Gastrocnemius medialis (tissue), 4 donors: ENCODE data around the gene PCNA. TPM values are rescaled to one million over a fixed set of nuclear protein-coding genes. Genes with fewer than 3 reads are reported as not detected.

ENCODE experiments used
- ATAC-seq, 2 donors: fragments of 150-250 bp; one replicate each; pipeline ENCODE4 v1.9.1; 2016
- DNase-seq, 2 donors: peaks; one replicate each; pipeline ENCODE4 v3.0.0-alpha.2; 2019
- H3K27ac ChIP-seq, 4 donors: fragments of 200-600 bp; sonication (generic); 1 replicate in 1 of 4; 2 replicates in 3 of 4; pipeline ENCODE4 v1.5.1; 2016 to 2018; ENCODE audit warnings: mild to moderate bottlenecking in 2 of 4, moderate library complexity in 1 of 4
- H3K27me3 ChIP-seq, 3 donors: fragments of 200-600 bp; sonication (generic) in 2 of 3; 1 replicate in 1 of 3; 2 replicates in 2 of 3; pipeline versions ENCODE4 v1.5.1 to v1.6.0; 2016 to 2019; ENCODE audit warnings: mild to moderate bottlenecking in 1 of 3, moderate library complexity in 1 of 3
- H3K36me3 ChIP-seq, 2 donors: fragments of 200-600 bp; sonication (generic) in 1 of 2; one replicate each; pipeline ENCODE4 v1.5.1; 2017 to 2018
- H3K4me1 ChIP-seq, 2 donors: fragments of 200-600 bp; sonication (generic) in 1 of 2; one replicate each; pipeline ENCODE4 v1.5.1; 2016 to 2017; ENCODE audit warnings: mild to moderate bottlenecking in 2 of 2
- H3K4me3 ChIP-seq, 4 donors: fragments of 200-600 bp; sonication (generic) in 3 of 4; 1 replicate in 1 of 4; 2 replicates in 3 of 4; pipeline ENCODE4 v1.5.1; 2016 to 2019; ENCODE audit warnings: mild to moderate bottlenecking in 2 of 4
- H3K9me3 ChIP-seq, 3 donors: fragments of 200-600 bp; sonication (generic) in 2 of 3; 1 replicate in 1 of 3; 2 replicates in 2 of 3; pipeline ENCODE4 v1.5.1; 2016 to 2019
- POLR2A ChIP-seq, 2 donors: fragments of 450-650 bp; IDR thresholded peaks; one replicate each; pipeline ENCODE4 v1.6.1; 2017; ENCODE audit warnings: antibody characterized with exemption in 2 of 2, mild to moderate bottlenecking in 2 of 2, moderate library complexity in 2 of 2
- in situ Hi-C, 4 donors: fragments of 200-750 bp; cut with MboI; loops; one replicate each; pipeline versions ENCODE4 v1.15.0 to v1.8.0; 2017; ENCODE audit warnings: low sequenced_read_pairs in 4 of 4
- intact Hi-C: fragments of 100-400 bp; cut with DNase I; formaldehyde crosslinking; loops from one replicate; pipeline ENCODE4 v1.15.1; 2023; ENCODE audit warnings: low total_unique reads
- total RNA-seq, 4 donors: library from RNA; depleted of rRNA; stranded (reverse); fragments of >200 nt; gene quantifications; one replicate each; pipeline versions ENCODE4 v1.1.0 to v1.2.3, GENCODE V29; 2016
- TF ChIP-seq, protein P1 (sequence below), 5 experiments: fragments of 450-650 bp in 3 of 5; fragments of 200-600 bp in 2 of 5; sonication (generic) in 2 of 5; IDR thresholded peaks in 4 of 5; conservative IDR thresholded peaks in 1 of 5; 1 replicate in 4 of 5; 2 replicates in 1 of 5; pipeline ENCODE4 v1.5.1; 2016 to 2019; ENCODE audit warnings: antibody characterized with exemption in 5 of 5, mild to moderate bottlenecking in 3 of 5, moderate library complexity in 3 of 5

PCNA gene
- total RNA-seq, 4 donors from 2014 or later = 19.1 to 40.0 (median 25.4) TPM

DNA sequence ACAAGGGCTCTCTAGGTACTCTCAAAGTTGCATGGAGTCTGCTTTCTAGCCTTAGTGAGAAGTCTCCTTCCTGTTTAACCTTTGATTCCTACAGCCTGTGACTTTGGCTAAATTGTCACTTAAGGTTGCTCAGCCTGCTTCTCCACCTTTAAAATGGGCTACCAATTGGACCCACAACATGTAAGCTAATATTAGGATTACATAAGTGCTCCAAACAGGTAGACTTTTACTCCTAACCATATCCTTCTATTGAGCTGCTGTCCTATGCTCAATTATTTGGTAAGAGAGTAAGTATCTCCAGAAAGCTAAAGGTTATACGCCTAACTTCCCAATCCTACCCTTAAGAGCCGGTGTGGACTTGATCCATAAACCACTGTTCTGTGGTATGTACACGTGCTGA is 2.9 kb downstream of the PCNA start:
- Histone ChIP-seq H3K27ac (no peak overlapping the region), H3K4me1 (peaks cover 19 to 23% of the 10 kb centered on the region in 2 donors), H3K27me3 (no peaks in the 10 kb centered on the region), H3K36me3 (peaks cover 0 to 35% of the 10 kb centered on the region in 2 donors), H3K9me3 (no peaks in the 10 kb centered on the region), H3K4me3 (no peak overlapping the region)
- in situ Hi-C loops = no loop called here
- ATAC-seq (no peak), DNase-seq (no peak)
- TF ChIP-seq POLR2A (IDR thresholded peaks at IDR 0.05) = no peak
- TF ChIP-seq, protein P1, sequence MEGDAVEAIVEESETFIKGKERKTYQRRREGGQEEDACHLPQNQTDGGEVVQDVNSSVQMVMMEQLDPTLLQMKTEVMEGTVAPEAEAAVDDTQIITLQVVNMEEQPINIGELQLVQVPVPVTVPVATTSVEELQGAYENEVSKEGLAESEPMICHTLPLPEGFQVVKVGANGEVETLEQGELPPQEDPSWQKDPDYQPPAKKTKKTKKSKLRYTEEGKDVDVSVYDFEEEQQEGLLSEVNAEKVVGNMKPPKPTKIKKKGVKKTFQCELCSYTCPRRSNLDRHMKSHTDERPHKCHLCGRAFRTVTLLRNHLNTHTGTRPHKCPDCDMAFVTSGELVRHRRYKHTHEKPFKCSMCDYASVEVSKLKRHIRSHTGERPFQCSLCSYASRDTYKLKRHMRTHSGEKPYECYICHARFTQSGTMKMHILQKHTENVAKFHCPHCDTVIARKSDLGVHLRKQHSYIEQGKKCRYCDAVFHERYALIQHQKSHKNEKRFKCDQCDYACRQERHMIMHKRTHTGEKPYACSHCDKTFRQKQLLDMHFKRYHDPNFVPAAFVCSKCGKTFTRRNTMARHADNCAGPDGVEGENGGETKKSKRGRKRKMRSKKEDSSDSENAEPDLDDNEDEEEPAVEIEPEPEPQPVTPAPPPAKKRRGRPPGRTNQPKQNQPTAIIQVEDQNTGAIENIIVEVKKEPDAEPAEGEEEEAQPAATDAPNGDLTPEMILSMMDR (IDR thresholded peaks at IDR 0.05 in 4 of 5, conservative IDR thresholded peaks at IDR 0.05 in 1 of 5) = no peak
- intact Hi-C loops = no loop called here

DNA sequence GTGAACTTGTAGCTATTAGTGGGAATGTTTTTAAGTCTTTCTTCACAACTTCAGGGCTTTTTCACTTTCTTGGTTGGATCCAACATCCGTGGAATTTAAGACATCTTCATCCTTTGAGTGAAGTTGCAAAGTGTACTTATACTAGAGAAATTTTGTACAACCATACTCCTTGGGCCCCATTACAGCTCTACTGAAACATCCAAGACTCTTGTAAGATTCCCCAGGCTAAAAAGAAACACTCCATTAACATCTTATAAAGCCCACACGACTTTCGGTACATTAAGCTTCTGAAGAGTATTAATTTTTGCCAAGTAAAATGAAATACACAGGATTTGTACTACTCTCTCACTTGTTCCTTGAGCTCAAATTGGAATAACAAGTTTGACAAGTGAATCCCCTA is 5.4 kb downstream of the PCNA start:
- ATAC-seq = no peak
- in situ Hi-C loops = no loop called here

DNA sequence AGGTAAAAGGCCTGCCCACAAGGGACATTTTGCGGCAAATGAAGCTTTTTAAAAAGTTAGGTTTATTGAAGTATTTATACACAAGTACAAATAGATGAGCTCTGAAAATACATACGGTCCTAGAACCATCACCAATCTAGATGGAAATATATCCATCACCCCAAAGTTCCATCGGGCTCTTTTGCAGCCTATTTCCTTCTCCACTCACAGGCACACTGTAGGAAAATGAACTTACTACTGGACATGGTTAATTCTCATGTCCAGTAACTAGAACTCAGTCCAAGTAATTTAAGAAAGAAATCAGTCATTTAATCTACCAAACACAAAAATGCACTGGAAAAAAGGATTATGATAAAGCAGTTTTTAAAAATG is 6.2 kb downstream of the PCNA start:
- ATAC-seq (no peak), DNase-seq (no peak)
- H3K27ac ChIP-seq = peak overlapping the region; percentile 93 to 100 (median 95)
- intact Hi-C loops = no loop called here
- H3K36me3 ChIP-seq = peaks cover 0 to 54% of the 10 kb centered on the region in 2 donors
- in situ Hi-C loops = no loop called here
- no peaks in the 10 kb centered on the region for H3K27me3 ChIP-seq
- TF ChIP-seq, protein P1 (IDR thresholded peaks at IDR 0.05 in 4 of 5, conservative IDR thresholded peaks at IDR 0.05 in 1 of 5) = no peak
- no peak for TF ChIP-seq POLR2A (IDR thresholded peaks at IDR 0.05)
- peaks cover 16 to 17% of the 10 kb centered on the region in 2 donors for H3K4me1 ChIP-seq
- no peaks in the 10 kb centered on the region for H3K9me3 ChIP-seq
- peak overlapping the region; percentile 76 to 95 (median 85) for H3K4me3 ChIP-seq

More for the DNA sequence above, 5.4 kb downstream of the PCNA start:
- no peak overlapping the region for H3K27ac ChIP-seq
- H3K9me3 ChIP-seq = no peaks in the 10 kb centered on the region
- H3K27me3 ChIP-seq = no peaks in the 10 kb centered on the region
- peaks cover 0 to 49% of the 10 kb centered on the region in 2 donors for H3K36me3 ChIP-seq
- peaks cover 20 to 23% of the 10 kb centered on the region in 2 donors for H3K4me1 ChIP-seq
- no peak overlapping the region for H3K4me3 ChIP-seq
- TF ChIP-seq POLR2A (IDR thresholded peaks at IDR 0.05) = no peak
- TF ChIP-seq, protein P1 (IDR thresholded peaks at IDR 0.05 in 4 of 5, conservative IDR thresholded peaks at IDR 0.05 in 1 of 5) = no peak
- intact Hi-C loops = no loop called here
- DNase-seq = no peak

DNA sequence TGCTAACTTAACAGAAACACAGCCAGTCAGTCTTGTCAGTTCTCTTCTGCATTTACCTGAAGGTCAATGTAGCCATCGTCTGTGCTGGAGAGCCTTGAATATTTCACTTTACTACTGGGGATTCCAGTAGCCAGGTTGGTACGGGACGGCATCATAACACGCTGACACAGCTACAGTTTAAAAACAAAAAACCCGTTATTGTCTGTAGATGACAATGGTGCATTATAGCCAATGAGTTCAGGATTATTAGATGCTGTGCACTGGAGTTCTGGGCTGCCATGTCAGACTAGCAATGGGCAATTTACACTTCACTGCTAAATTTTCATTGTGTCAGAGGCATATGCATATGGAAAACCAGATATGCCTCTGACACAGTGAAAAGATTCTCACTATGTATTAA is 10.5 kb downstream of the PCNA start:
- H3K4me1 ChIP-seq = peaks cover 11 to 12% of the 10 kb centered on the region in 2 donors
- ATAC-seq (no peak), DNase-seq (no peak)
- intact Hi-C loops = no loop called here
- in situ Hi-C loops = no loop called here
- H3K27me3 ChIP-seq = no peaks in the 10 kb centered on the region
- H3K36me3 ChIP-seq = peaks cover 5 to 61% of the 10 kb centered on the region in 2 donors
- no peak overlapping the region for H3K4me3 ChIP-seq
- H3K27ac ChIP-seq = no peak overlapping the region
- no peaks in the 10 kb centered on the region for H3K9me3 ChIP-seq
- TF ChIP-seq, protein P1 (IDR thresholded peaks at IDR 0.05 in 4 of 5, conservative IDR thresholded peaks at IDR 0.05 in 1 of 5) = no peak
- no peak for TF ChIP-seq POLR2A (IDR thresholded peaks at IDR 0.05)

DNA sequence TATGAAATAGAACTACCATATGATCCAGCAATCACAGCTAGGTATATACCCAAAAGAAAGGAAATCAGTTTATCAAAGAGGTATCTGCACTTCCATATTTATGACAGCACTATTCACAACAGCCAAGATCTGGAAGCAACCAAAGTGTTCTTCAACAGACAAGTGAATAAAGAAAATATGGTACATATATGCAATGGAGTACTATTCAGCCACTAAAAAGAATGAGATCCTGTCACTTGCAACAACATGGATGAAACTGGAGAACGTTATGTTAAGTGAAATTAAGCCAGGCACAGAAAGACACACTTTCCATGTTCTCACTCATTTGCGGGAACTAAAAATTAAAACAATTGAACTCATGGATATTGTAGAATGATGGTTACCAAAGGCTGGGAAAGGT is 15.3 kb downstream of the PCNA start:
- no peak for TF ChIP-seq POLR2A (IDR thresholded peaks at IDR 0.05)
- TF ChIP-seq, protein P1 (IDR thresholded peaks at IDR 0.05 in 4 of 5, conservative IDR thresholded peaks at IDR 0.05 in 1 of 5) = no peak
- Histone ChIP-seq H3K27ac (no peak overlapping the region), H3K36me3 (peaks cover 5 to 86% of the 10 kb centered on the region in 2 donors), H3K4me3 (no peak overlapping the region), H3K4me1 (no peaks in the 10 kb centered on the region), H3K9me3 (no peaks in the 10 kb centered on the region), H3K27me3 (no peaks in the 10 kb centered on the region)
- ATAC-seq (no peak), DNase-seq (no peak)
- intact Hi-C loops (no loop called here), in situ Hi-C loops (no loop called here)
